T-cell (primary cell): Measurements from ENCODE around the gene PARP12. TPM values are rescaled to one million over a fixed set of nuclear protein-coding genes. Genes with fewer than 3 reads are reported as not detected.

Experiments
- ATAC-seq, 4 experiments: fragments of 200-7000 bp in 3 of 4; fragments of 150-1000 bp in 1 of 4; cut with Tn5 transposase; replicated peaks in 1 of 4; 1 replicate in 3 of 4; 2 replicates in 1 of 4; pipeline ENCODE4 v1.10.0; 2021; ENCODE audit warnings: moderate library complexity in 3 of 4, mild to moderate bottlenecking in 2 of 4, moderate number of reproducible peaks in 1 of 4
- CTCF ChIA-PET, 2 donors: fragments of 300-600 bp; sonication (Branson Sonifier 250); formaldehyde crosslinking; loops; one replicate each; lab custom pipeline; 2022; ENCODE audit warnings: antibody characterized with exemption in 2 of 2; lab: Charles Lee
- POLR2A ChIA-PET, 2 donors: fragments of 300-600 bp; sonication (Branson Sonifier 250); formaldehyde crosslinking; loops; one replicate each; lab custom pipeline; 2022; ENCODE audit warnings: antibody characterized with exemption in 2 of 2; lab: Charles Lee
- DNase-seq, 35 experiments: peaks; one replicate each; pipeline versions ENCODE4 v3.0.0 to v3.0.0-alpha.2; 2013 to 2023
- H3K27ac ChIP-seq: one replicate; pipeline ENCODE4 v1.5.1; 2013; ENCODE audit warnings: low read length
- H3K27me3 ChIP-seq, 2 experiments: replicated peaks in 1 of 2; 1 replicate in 1 of 2; 2 replicates in 1 of 2; pipeline versions ENCODE4 v1.6.1 to v1.7.0; 2013; ENCODE audit warnings: low read length in 1 of 2, mixed read lengths in 1 of 2; ENCODE audit not compliant: control insufficient read depth in 2 of 2, insufficient read depth in 2 of 2; ENCODE audit errors: extremely low read depth in 1 of 2
- H3K36me3 ChIP-seq, 2 donors: 1 replicate in 1 of 2; 2 replicates in 1 of 2; pipeline versions ENCODE4 v1.6.1 to v1.7.0; 2013; ENCODE audit warnings: low read length in 1 of 2; ENCODE audit not compliant: control insufficient read depth in 2 of 2, insufficient read depth in 1 of 2; ENCODE audit errors: extremely low read depth in 1 of 2
- H3K4me1 ChIP-seq, 2 experiments: 1 replicate in 1 of 2; 2 replicates in 1 of 2; pipeline versions ENCODE4 v1.6.1 to v1.7.0; 2013; ENCODE audit warnings: low read length in 2 of 2, mixed read lengths in 1 of 2; ENCODE audit not compliant: insufficient read depth in 2 of 2, control insufficient read depth in 1 of 2; ENCODE audit errors: extremely low read depth in 1 of 2
- H3K4me3 ChIP-seq, 2 donors: 1 replicate in 1 of 2; 2 replicates in 1 of 2; pipeline versions ENCODE4 v1.5.1 to v1.7.0; 2013; ENCODE audit warnings: mild to moderate bottlenecking in 2 of 2, low read length in 1 of 2, moderate library complexity in 1 of 2; ENCODE audit not compliant: control insufficient read depth in 1 of 2; ENCODE audit errors: extremely low read depth in 1 of 2
- H3K9me3 ChIP-seq: 2 replicates; pipeline ENCODE4 v1.7.0; 2013
- H3K27ac Mint-ChIP-seq, 2 donors: one replicate each; pipeline ENCODE4 v1.8.0; 2020 to 2021; ENCODE audit warnings: mild to moderate bottlenecking in 2 of 2, mixed read lengths in 2 of 2
- H3K27me3 Mint-ChIP-seq, 2 donors: one replicate each; pipeline ENCODE4 v1.8.0; 2021 to 2022; ENCODE audit warnings: mixed read lengths in 2 of 2
- H3K36me3 Mint-ChIP-seq: one replicate; pipeline ENCODE4 v1.8.0; 2021; ENCODE audit warnings: mixed read lengths
- H3K4me1 Mint-ChIP-seq, 3 donors: one replicate each; pipeline ENCODE4 v1.8.0; 2020 to 2022; ENCODE audit warnings: mixed read lengths in 3 of 3, mild to moderate bottlenecking in 1 of 3
- H3K4me3 Mint-ChIP-seq, 3 donors: one replicate each; pipeline ENCODE4 v1.8.0; 2020 to 2022; ENCODE audit warnings: mild to moderate bottlenecking in 3 of 3, mixed read lengths in 3 of 3, moderate library complexity in 3 of 3
- H3K9me3 Mint-ChIP-seq, 3 donors: one replicate each; pipeline ENCODE4 v1.8.0; 2020 to 2022; ENCODE audit warnings: mixed read lengths in 3 of 3
- WGBS: methylation state at CpG from one replicate; pipeline ENCODE4 v1.1.5; 2013; ENCODE audit warnings: missing lambda C conversion rate; ENCODE audit not compliant: insufficient coverage; 5-methylcytosine and 5-hydroxymethylcytosine counted together
- total RNA-seq, 35 experiments: library from RNA in 6 of 35; stranded (reverse) in 6 of 35; fragments of 120-200 nt in 1 of 35; gene quantifications; one replicate each; pipeline versions ENCODE4 v1.2.1 to v1.2.4 and lab custom pipeline; 2013 to 2026

Gene PARP12
- total RNA-seq, 5 donors from 2014 or later (not counting 1 experiment from before 2014, with no cell fraction given) = 104 to 129 (median 108) TPM

GRCh38 chr7:140078392-140078791, 15.6 kb upstream of the PARP12 start:
- H3K4me3 Mint-ChIP-seq = no peak overlapping the region
- CTCF ChIA-PET = no interaction called here

GRCh38 chr7:140074780-140075179, 12.0 kb upstream of the PARP12 start:
- CTCF ChIA-PET = no interaction called here
- DNase-seq (no peak), ATAC-seq (no peak)
- no peaks in the 10 kb centered on the region for H3K27me3 Mint-ChIP-seq
- POLR2A ChIA-PET = interaction anchor here in 1 of 2 donors (0.9 kb wide), 1 partner anchor 13 kb away, joined by 5 read pairs; no protein-coding TSS in a partner anchor
- no peaks in the 10 kb centered on the region for H3K36me3 ChIP-seq
- no peaks in the 10 kb centered on the region for H3K27me3 ChIP-seq
- peaks cover 0 to 2% (median 0%) of the 10 kb centered on the region in 3 donors for H3K9me3 Mint-ChIP-seq
- no peaks in the 10 kb centered on the region for H3K9me3 ChIP-seq
- no peak overlapping the region for H3K4me3 ChIP-seq
- no peak overlapping the region for H3K4me3 Mint-ChIP-seq
- WGBS = 85% methylated on average over 5 of the region's 6 CpGs
- H3K4me1 ChIP-seq = peaks cover 0 to 10% of the 10 kb centered on the region in 2 experiments
- no peaks in the 10 kb centered on the region for H3K36me3 Mint-ChIP-seq
- no peak overlapping the region for H3K27ac Mint-ChIP-seq
- H3K4me1 Mint-ChIP-seq = peaks cover 6 to 12% (median 9%) of the 10 kb centered on the region in 3 donors
- no peak overlapping the region for H3K27ac ChIP-seq

More at GRCh38 chr7:140078392-140078791, 15.6 kb upstream of the PARP12 start:
- H3K4me1 Mint-ChIP-seq = peaks cover 6 to 11% (median 10%) of the 10 kb centered on the region in 3 donors
- H3K36me3 Mint-ChIP-seq = no peaks in the 10 kb centered on the region
- POLR2A ChIA-PET = no interaction called here
- no peak overlapping the region for H3K27ac ChIP-seq
- peak overlapping the region in 1 of 2 donors; percentile 48 for H3K27ac Mint-ChIP-seq
- WGBS = 28% methylated on average over 3 of the region's 13 CpGs
- no peaks in the 10 kb centered on the region for H3K9me3 ChIP-seq
- ATAC-seq = peak in 3 of 4 experiments; percentile 36 to 73 (median 55)
- no peaks in the 10 kb centered on the region for H3K27me3 Mint-ChIP-seq
- H3K4me3 ChIP-seq = no peak overlapping the region
- H3K27me3 ChIP-seq = no peaks in the 10 kb centered on the region
- peak in 1 of 35 experiments; percentile 13 for DNase-seq
- H3K9me3 Mint-ChIP-seq = no peaks in the 10 kb centered on the region
- H3K36me3 ChIP-seq = no peaks in the 10 kb centered on the region
- H3K4me1 ChIP-seq = peaks cover 0 to 7% of the 10 kb centered on the region in 2 experiments

DNA sequence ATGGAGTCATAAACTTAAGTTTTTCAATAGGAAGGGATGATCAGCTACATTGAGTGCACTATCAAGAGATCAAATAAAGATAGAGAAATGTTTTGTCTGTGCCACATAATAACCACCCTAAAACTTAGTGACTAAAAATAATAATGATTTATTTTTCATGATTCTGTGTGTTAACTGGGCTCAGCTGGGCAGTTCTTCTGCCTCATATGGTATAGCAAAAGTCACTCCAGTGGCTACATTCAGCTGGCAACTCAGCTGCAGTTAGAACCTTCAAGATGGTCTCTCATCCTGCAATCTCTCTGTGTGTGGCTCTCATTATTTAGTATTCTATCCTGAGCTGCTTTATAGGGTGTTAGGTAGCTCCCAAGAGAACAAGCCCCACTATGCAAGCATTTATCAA, 7.8 kb upstream of the PARP12 start:
- Mint-ChIP-seq H3K36me3 (peaks cover 6% of the 10 kb centered on the region), H3K27ac (no peak overlapping the region), H3K27me3 (no peaks in the 10 kb centered on the region), H3K9me3 (peaks cover 10 to 26% (median 16%) of the 10 kb centered on the region in 3 donors), H3K4me1 (peaks cover 11 to 14% (median 11%) of the 10 kb centered on the region in 3 donors), H3K4me3 (no peak overlapping the region)
- Histone ChIP-seq H3K36me3 (no peaks in the 10 kb centered on the region), H3K4me1 (peaks cover 5 to 6% of the 10 kb centered on the region in 2 experiments), H3K27me3 (no peaks in the 10 kb centered on the region), H3K27ac (no peak overlapping the region), H3K4me3 (no peak overlapping the region), H3K9me3 (peaks cover 7% of the 10 kb centered on the region)
- CTCF ChIA-PET = interaction anchor here in 1 of 2 donors (0.6 kb wide), 1 partner anchor 305 kb away, joined by 4 read pairs; no protein-coding TSS in a partner anchor
- POLR2A ChIA-PET = no interaction called here
- ATAC-seq (no peak), DNase-seq (no peak)

GRCh38 chr7:140069298-140069949, 6.7 kb upstream of the PARP12 start:
- Mint-ChIP-seq H3K36me3 (peaks cover 6% of the 10 kb centered on the region), H3K27me3 (no peaks in the 10 kb centered on the region), H3K9me3 (peaks cover 10 to 26% (median 16%) of the 10 kb centered on the region in 3 donors), H3K27ac (peak overlapping the region; percentile 70 to 71), H3K4me3 (no peak overlapping the region), H3K4me1 (peaks cover 11 to 14% (median 11%) of the 10 kb centered on the region in 3 donors)
- ChIA-PET POLR2A (interaction anchor here in 1 of 2 donors (1.2 kb wide), 1 partner anchor 10 kb away, joined by 4 read pairs; no protein-coding TSS in a partner anchor), CTCF (interaction anchor here in 1 of 2 donors (0.6 kb wide), 1 partner anchor 10 kb away, joined by 3 read pairs; no protein-coding TSS in a partner anchor)
- Histone ChIP-seq H3K27ac (no peak overlapping the region), H3K9me3 (peaks cover 7% of the 10 kb centered on the region), H3K27me3 (no peaks in the 10 kb centered on the region), H3K4me1 (peaks cover 5 to 6% of the 10 kb centered on the region in 2 experiments), H3K4me3 (no peak overlapping the region), H3K36me3 (no peaks in the 10 kb centered on the region)
- 79% methylated on average over 2 of the region's 4 CpGs for WGBS
- DNase-seq (peak in 3 of 35 experiments; percentile 8 to 31 (median 29)), ATAC-seq (peak; percentile 52 to 82 (median 78))

DNA sequence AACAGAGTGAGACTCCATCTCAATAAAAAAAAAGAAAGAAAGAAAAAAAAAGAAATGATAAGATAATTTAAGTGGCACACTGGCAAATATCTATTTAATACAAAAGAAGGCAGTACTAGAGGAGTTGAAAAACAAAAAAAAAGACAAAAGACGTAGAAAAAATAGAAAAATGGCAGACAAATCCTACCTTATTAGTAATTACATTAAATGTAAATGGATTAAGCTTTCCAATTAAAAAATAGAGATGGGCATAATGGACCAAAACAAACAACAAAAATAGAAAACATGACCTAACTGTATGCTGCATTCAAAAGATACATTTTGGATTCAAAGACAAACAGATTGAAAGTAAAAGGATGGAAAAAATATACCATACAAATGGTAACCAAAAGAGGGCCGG, 5.3 kb upstream of the PARP12 start:
- H3K9me3 ChIP-seq = peaks cover 7% of the 10 kb centered on the region
- H3K27ac ChIP-seq = no peak overlapping the region
- ATAC-seq (no peak), DNase-seq (no peak)
- CTCF ChIA-PET = no interaction called here
- H3K27me3 ChIP-seq = no peaks in the 10 kb centered on the region
- Mint-ChIP-seq H3K36me3 (peaks cover 6% of the 10 kb centered on the region), H3K4me3 (no peak overlapping the region), H3K4me1 (peaks cover 14 to 19% (median 15%) of the 10 kb centered on the region in 3 donors), H3K27ac (no peak overlapping the region), H3K9me3 (peaks cover 10 to 26% (median 16%) of the 10 kb centered on the region in 3 donors), H3K27me3 (no peaks in the 10 kb centered on the region)
- no peaks in the 10 kb centered on the region for H3K36me3 ChIP-seq
- no peak overlapping the region for H3K4me3 ChIP-seq
- POLR2A ChIA-PET = no interaction called here
- H3K4me1 ChIP-seq = peaks cover 10 to 13% of the 10 kb centered on the region in 2 experiments
- WGBS = no CpG with 5 or more reads among the region's 2 CpGs

- H3K9me3 Mint-ChIP-seq = peaks cover 10 to 26% (median 16%) of the 10 kb centered on the region in 3 donors
- Histone ChIP-seq H3K27ac (no peak overlapping the region), H3K9me3 (peaks cover 7% of the 10 kb centered on the region), H3K27me3 (no peaks in the 10 kb centered on the region), H3K36me3 (no peaks in the 10 kb centered on the region), H3K4me3 (no peak overlapping the region), H3K4me1 (peaks cover 10 to 16% of the 10 kb centered on the region in 2 experiments)
- ChIA-PET CTCF (no interaction called here), POLR2A (no interaction called here)
- peaks cover 6% of the 10 kb centered on the region for H3K36me3 Mint-ChIP-seq
- H3K4me3 Mint-ChIP-seq = no peak overlapping the region
- H3K27me3 Mint-ChIP-seq = no peaks in the 10 kb centered on the region
- no peak for ATAC-seq
- WGBS = 100% methylated on average over 1 of the region's 2 CpGs
- DNase-seq = no peak
- no peak overlapping the region for H3K27ac Mint-ChIP-seq
- H3K4me1 Mint-ChIP-seq = peaks cover 15 to 19% (median 16%) of the 10 kb centered on the region in 3 donors
These were observed 4.3 kb upstream of the PARP12 start for GRCh38 chr7:140067052-140067451.
